HG03064 (cell line): ENCODE data around the gene SENP6.
A peak's percentile ranks its signal among the peaks of the same experiment; 100 is the strongest.
"Not testable (repeated sequence)": the region's sequence is repeated elsewhere in the genome, so short reads cannot be mapped to it uniquely, and the experiment has no call there.

Experiments used
- ATAC-seq: cut with Tn5 transposase; IDR thresholded peaks from one replicate; pipeline ENCODE4 v1.9.1; 2021; ENCODE audit warnings: low read depth; ENCODE audit not compliant: unreplicated experiment

SENP6 gene

DNA sequence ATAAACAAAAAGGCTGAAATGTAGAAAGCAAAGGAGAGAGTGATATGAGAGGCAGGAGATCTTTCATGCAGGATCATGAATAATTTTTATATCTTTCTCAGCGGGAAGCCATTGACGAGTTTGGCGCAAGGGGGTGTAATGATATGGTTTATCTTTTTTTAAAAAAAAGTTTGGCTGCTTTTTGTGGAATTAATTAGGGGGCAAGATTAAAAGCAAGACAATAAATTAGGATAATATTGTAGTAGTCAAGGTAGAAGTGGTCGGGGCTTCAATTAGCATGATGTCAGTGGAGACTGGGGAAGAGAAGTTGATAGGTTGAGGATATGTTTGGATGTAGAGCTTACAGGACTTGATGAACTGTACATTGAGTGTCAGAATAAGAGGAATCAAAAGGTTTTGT is 4.0 kb downstream of the SENP6 start:
- ATAC-seq, result no peak

DNA sequence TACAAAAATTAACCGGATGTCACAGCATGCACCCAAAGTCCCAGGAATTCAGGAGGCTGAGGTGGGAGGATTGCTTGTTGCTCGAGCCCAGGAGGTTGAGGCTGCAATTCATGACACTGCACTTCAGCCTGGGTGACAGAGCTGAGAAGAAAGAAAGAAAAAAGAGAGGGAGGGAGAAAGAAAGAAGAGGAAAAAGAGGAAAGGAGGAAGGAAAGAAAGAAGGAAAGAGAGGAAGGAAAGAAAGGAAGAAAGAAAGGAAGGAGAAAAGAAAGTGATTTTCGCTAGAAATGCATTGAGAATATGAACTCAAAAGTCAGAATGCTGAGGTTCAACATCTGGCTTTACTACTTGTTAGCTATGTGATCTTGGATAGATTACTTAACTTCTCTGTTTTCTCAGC is 6.6 kb downstream of the SENP6 start:
- ATAC-seq, result no peak

DNA sequence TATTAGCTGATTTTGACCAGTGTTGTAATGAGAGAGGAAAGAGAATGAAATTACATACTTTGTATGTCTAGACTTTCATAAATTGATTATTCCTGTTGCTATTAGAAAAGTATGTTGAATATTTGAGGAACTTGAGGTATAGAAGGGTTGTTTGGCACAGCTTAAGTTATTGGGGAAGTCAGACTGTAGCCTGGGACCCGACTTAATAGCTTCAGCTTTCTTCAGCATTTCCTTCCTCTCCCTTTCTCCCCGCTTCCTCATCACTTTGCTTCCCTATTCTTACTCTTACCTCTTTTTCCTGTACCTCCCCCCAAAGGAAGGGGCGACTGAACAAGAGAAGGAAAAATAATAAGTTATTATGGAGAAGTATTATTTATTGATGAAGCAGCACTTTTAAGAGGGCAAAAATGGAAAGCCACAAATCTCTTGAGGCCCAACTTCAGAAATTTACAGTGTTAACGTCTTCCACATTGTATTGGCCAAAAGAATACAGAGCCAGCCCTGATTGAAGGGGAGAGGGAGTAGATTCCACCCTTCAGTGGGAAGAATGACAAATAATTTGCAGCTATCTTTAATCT is 7.4 kb downstream of the SENP6 start:
- ATAC-seq, result no peak

DNA sequence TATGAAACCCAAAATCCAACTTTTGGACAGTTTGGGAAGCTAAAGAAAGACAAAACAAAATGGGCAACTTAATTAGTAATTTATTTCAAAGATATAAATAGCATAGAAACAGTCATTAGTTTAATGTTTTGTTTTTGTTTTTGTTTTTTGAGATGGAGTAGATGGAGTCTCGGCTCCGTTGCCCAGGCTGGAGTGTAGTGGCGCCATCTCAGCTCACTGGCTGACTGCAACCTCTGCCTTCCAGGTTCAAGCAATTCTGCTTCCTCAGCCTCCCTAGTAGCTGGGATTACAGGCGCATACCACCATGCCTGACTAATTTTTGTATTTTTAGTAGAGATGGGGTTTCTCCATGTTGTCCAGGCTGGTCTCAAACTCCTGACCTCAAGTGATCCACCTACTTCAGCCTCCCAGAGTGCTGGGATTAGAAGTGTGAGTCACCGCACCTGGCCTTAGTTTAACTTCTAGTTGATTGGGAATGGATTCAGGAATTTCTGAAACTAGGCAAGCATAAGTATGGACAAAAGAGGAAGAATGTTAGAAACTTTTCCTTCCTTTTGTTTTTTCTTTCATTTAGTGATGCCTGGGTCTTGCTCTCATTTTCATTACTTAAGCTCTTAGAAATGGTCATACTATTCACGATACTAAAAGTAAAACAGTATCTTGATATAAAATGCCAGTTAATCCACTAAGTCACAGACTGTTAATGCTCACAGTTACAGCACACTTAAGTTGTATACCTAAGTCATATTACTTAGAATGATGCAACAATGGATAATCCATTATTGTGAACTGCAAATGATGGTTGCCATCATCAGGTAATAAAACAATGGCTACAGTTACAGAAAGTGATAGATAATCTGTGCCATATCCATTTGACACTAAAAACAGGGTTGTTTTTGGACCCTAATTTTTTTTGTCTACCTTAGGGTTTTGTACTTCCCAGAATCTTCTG is 8.2 kb downstream of the SENP6 start:
- no peak for ATAC-seq

DNA sequence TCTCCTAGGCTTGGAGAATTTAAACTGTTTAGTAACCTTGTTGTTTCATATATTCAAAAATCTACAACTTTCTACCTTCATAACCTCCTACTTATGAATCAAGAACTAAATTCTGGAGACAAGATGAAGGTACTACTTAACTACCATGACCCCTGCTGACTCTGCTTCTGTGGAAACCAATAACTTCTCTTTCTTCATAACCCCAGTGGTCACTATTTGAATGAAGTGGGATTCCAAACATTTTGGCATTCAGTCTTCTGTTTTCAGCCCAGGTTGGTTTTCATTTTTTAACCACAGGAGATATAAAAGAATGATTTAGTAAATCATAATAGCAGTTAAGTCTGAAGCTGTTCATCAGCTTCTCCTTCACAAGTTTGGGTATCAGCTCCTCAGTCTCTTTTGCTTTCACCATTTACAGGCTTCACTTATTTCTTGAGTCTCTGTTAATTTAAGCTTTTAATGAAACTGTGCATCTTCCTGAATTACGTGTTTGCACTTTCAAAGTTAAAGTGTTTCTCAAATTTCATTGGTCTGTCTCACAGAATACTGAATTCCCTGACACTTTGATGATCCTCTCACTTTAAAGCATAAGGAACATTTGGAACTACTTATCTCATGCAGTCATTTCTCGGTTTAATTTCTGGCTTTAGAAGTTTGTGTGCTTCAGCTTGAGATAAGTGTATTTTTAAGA is 9.5 kb downstream of the SENP6 start:
- ATAC-seq, result no peak

DNA sequence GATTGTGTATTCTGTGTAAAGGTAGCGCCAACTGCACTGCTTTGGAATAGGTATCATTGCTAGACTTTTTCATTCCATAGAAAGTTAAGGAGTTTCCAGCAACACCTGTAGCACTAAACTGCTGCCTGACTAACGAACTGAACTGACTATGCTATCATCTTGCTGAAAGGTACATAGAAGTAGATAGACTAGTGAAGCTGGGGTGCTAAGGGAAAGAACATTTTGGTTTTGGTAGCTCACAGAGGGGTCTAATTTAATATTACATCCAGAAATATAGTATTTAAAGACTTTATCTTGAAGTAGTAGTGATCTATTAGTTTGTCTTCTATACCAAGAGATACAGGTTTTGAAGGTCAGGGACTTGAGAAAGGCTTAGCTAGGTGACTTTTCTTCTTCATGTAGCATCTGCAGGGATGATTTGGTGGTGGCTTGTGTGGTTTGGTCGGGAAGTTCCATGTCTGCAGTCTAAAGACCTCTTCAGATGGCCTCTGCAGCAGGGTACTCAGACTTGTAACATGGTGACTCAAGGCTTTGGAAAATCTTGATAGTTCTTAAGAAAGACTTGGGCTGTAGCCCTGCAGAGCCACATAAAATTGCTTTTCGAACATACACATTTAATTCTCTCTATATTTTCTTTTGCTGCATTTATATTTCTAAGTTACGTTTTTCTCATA is 10.2 kb downstream of the SENP6 start:
- ATAC-seq, result peak; percentile 41

DNA sequence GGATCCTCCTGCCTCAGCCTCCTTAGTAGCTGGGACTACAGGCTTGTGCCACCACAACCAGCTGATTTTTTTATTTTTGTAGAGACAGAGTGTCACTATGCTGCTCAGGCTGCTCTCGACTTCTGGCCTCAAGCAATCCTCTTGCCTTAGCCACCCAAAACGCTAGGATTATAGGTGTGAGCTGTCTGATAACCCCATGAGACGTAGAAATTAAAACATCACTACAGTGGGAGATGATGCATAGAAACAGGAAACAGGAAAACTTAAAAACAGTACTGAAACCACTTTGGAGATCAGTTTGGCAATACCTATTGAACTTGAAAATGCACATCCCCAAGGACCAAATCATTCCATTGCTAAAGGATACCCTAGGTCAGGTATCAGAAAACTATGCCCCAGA is 10.8 kb downstream of the SENP6 start:
- ATAC-seq, result peak; percentile 18

DNA sequence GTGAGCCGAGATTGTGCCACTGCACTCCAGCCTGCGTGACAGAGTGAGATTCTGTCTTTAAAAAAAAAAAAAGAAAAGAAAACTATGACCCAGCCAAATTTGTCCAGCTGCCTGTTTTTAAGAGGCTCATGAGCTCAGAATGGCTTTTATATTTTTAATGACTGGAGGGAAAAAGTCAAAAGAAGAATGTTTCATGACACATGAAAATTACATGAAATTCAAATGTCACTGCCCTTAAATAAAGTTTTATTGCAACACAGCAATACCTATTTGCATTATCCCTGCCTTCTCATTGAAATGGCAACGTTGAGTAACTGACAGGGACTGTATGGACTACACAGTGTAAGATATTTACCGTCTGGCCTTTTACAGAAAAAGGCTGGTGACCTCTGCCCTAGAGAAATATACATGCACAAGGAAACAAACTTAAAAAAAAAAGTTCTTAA is 11.4 kb downstream of the SENP6 start:
- no peak for ATAC-seq

DNA sequence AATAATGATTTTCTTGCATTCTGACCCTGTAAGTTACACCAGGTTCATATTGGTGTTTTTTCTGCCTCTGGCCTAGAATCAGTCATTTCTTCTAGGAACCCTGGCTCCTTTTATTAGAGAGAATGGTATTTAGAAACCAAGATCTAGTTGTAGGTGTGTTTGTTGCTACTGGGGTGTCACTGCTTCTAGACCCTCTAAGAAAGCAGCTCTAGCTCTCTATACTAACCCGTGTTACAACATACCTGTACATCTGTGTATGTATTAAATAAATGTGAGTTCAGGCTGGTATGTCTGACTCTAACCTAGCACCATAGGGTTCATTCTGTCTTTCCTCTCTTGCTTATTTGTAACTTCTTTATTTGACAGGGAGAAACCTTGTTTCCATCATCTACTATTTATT is 16.8 kb downstream of the SENP6 start:
- no peak for ATAC-seq

DNA sequence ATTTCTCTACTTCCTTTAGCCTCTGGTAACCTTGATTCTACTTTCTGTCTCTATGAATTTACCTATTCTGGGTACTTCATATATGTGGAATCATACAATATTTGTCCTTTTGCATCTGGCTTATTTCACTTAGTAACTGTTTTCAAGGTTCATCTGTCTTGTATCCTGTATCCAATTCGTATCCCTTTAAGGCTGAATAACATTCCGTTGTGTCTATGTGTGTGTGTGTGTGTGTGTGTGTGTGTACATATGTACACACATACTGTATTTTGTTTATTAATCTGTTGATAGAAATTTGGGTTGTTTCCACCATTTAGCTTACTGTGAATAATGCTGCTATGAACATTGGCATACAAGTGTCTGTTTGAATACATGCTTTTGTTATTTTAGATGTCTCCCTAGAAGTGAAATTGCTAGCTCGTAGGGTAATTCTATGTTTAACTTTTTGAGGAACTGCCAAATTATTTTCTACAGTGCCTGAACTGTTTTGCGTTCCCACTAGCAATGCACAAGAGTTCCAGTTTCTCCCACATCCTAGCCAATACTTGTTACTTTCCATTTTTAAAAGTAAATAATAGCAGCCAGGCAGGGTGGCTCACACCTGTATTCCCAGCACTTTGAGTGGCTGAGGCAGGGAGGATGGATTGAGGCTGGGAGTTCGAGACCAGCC is 17.7 kb downstream of the SENP6 start:
- ATAC-seq, result no peak

DNA sequence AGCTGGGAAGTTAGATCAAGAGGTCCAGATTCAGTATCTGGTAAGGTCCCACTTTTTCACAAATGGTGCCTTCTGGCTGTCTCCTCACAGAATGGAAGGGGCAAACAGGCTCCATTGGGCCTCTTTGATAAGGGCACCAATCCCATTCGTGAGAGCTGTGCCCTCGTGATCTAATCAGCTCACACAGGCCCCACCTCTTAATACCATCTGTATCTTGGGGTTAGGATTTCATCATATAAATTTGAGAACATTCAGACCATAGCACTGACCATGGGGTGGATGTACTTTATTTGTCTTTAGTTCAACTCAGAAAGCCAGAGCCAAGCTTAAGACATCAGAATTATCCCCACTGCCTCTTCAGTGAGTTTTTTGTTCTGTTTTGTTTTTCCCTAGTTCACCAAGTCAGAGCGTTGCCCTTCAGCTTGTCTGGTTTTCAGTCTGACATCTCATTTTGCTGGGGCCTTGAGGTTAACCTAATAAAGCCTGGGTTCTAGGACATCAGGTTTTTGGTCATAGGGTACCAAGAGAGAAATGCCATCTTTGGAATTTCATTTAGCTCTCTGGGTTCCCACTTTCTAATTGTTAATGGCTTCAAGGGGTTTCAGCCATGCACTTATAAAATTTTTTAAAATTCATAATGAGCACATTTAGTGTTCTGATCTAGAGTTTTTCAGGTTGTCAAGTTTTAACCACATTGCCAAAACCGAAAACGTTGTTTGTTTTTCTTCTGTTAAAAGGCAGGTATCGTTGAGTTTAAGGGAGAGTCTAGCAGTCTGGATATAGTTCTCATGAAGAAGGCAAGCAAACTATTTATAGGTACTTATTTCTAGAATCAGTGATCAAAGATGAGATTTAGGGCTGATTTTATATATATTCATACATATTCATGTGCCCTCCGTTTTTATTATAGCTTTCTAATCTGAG is 19.0 kb downstream of the SENP6 start:
- no peak for ATAC-seq

DNA sequence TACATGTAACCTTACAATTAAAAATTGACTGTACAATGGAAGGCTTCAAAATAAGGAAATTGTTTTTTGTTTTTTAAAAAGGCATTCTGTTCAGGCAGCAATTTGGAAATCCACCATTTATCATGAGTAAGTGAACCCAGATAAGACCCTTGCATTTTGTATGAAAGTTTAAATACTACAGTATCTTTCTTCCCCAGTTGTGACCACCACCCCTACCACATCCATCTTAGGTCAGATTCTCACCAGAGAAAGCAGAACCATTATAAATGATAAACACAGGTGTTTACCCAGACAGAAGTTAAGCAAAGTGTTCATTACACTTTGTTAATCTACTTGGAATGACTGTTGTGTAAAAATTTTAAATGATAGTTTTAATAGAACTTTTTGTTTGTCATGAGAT is 20.2 kb downstream of the SENP6 start:
- no peak for ATAC-seq

DNA sequence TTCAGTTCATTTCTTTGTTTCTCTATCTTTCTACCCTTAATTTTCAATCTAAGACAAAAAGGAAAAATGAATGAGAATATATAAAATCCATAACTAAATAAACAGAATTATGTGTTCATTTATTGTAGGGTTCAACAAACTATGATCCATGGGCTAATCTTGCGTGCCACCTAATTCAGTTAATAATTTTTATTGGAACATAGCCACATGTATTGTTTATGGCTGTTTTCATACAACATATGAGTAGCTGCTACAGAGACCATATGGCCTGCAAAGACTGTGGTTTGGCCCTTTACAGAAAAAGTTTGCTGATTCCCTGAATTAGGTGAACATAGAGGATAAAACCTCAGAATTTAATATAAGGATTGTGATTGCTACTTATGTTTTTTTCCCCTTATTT is 21.8 kb downstream of the SENP6 start:
- no peak for ATAC-seq

DNA sequence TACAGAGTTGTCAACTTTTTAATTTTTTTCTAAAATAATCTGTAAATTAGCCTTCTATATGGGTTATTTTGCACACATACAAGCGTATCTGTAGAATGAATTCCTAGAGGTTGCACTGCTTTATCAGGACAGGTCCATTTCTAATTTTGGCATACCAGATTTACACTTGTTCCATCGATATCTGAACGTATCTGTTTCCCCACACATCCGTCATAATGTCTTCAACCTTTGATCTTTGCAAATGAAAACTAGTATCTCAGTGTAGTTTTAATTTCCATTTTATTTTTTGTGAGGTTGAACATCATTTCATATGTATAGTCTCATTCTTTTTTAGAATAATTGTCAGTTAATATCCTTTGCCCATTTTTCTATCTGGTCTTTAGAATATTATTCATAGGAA is 22.7 kb downstream of the SENP6 start:
- ATAC-seq, result no peak

DNA sequence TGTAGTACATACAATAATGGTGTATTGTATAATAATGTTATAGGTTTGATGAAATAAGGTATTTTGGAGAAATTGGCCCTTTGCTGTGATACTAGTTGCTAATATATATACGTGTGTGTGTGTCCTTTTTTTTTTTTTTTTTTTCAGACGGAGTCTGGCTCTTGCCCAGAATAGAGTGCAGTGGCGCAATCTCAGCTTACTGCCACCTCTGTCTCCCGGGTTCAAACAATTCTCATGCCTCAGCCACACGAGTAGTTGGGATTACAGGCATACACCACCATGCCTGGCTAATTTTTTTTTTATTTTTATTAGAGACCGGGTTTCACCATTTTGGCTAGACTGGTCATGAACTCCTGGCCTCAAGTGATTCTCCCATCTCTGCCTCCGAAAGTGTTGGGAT is 23.3 kb downstream of the SENP6 start:
- no peak for ATAC-seq

DNA sequence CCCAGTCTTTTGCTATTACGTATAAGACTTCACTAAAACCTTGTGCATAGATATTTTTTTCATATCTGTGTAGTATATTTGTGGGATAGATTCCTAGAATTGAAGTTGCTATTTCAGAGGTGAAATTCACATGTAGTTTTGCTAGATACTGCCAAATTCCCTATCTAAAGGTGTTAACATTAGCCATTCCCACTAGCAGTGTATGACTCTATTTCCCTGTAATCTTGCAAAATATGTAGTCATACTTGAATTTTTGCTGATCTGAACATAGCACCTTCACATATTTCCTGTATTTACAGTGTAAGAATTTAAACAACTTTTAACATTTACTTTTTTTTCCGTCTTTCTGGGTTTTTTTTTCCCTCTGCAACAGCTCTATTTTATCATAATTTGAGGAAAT is 24.9 kb downstream of the SENP6 start:
- ATAC-seq, result no peak

DNA sequence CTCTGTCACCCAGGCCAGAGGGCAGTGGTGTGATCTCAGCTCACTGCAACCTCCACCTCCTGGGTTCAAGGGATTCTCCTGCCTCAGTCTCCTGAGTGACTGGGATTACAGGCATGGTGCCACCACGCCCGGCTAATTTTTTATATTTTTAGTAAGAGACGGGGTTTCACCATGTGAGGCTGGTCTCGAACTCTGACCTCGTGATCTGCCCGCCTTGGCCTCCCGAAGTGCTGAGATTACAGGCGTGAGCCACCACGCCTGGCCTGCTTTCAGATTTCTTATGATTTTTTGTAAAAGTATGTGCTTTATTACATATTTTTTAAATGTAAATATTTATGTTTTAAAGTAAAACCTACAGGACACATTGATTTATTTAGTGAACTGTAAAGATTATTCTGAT is 26.0 kb downstream of the SENP6 start:
- ATAC-seq, result not testable (repeated sequence)

DNA sequence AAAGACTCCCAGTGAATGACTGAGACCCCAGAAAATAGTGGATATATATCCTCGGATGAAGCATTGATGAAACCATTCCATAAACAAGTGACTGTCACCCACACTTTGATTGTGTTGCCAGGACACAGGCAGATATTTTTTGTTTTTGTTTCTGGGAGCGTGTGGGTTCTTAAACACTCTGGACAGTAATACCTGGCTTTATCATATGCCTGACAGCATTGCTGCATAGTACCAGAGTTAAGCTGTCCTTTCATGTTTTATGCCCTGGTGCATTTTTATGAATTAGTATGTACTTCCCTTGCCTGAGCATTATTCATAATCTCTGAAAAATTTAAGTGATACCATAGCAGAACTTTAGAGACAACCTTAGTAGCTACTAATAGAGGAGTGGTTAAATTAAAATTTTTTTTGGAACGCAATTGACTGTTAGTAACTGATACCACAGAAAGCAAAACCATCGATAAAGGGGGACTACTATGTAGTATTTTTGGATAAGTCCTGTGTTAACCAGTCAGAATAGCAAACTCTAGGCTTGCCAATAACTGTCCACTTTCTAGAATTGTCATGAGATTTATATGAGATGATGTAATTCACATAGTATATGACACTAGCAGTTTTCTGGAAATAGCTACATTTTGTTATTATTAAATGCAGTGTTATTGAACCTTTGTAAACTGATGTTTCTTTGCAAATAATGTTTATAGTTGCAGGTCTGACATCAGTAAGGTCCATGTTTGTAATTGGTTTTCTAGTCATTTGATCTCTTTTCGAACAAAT is 30.4 kb downstream of the SENP6 start:
- no peak for ATAC-seq

DNA sequence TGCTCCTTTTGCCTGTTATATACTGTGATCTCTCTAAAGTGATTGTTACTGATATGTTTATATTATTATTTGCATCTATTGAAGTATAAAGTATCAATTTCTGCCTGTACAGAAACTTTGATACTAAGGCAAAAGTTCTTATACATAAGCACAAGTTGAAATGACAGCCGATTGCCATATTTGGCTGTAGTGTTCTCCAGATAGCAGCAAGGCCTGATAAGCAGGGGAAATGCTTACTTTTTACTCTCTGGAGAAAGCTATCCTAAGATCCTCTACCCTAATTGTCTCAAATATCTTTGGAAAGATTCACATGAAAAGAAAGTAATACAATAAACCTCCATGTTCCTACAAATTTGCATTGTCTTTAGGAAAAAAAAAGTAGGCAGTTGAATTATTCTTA is 31.4 kb downstream of the SENP6 start:
- ATAC-seq, result no peak
